Fibroblast of skin of back (primary cell): ENCODE data around the gene ISCA2.

Experiments
- DNase-seq: peaks from one replicate; pipeline ENCODE4 v3.0.0-alpha.2; 2013

Gene ISCA2

DNA sequence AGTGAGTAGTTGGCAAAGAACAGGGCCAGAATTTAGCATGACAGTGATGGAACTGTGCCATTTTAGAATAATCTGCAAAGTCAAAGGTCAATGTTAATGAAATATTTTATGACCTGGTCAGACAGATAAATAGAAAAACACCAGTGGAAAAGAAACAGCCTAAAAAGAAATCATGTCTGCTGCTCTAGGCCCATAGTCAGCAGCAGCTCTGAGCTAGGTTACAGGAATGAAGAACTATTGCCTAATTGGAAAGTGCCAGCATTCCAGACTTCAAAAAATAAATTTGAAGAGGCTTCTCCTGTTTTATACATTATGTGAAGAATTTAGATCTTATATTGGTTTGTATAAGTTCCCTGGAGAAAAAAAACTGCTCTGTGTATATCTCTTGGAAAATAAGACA is 10.2 kb upstream of the ISCA2 start:
- DNase-seq, result no peak

DNA sequence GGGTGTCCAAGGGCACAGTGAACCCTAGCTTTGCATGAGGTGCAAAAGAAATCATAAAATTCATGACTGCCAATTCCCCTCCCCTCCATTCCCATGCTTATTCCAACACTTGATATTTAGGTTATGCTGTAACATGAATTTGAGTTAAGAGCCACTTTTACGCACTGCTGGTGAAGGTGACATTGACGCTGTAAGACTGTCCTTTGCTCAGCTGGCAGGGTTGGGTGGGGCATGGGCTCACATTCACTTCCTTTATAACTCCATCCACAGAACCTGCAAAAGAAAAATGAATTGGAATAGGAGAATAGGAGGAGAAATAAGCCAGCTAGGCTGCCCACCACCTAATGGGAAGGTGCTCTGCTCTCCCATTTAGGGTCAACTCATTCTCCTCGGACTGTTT is 7.4 kb upstream of the ISCA2 start:
- no peak for DNase-seq

DNA sequence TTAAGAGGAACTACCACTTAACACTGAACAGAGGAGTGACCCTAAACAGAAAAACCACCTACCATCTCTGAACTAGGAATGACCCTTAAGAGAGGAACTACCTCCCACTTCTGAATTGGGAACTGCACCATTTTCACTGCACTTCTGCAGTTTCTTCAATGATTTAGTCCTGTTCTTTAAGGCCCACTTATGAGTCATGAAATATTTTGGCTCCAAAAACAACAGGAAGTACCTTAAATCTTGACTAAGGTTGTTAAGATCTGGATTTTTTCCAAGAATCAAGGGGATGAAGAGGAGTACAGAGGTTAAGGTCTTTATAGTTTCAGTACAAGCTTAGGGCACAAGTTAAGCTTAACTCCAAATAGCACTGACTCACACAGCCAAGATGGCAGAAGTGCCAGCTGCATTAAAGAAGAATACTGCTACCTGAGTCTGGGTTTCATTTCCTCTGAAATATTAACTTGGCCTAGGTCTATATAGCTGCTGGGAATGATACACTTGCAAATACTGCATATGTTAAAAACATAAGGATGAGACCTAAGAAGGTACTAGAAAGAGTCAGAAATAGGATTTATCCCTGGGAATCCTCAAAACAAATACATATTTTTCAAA is 4.7 kb upstream of the ISCA2 start:
- peak; percentile 59 for DNase-seq

DNA sequence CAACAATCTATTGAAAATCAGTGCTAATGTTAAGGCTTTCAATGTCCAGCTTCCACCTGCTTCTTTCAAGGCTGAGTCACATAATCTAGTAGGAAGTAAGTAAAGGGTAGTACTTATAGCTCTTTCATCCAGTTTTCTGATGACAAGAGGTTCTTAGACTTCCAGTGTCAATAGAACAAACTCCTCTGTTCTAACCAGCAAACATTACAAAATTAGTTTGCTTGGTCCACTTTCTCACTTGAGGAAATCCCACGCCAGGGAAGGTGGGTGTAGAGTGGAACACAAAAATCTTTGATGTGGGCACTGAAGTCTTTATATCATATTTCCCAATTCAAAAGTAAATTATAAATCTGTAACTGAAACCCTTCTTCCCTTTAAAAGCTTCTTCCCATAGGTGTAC is 3.1 kb upstream of the ISCA2 start:
- no peak for DNase-seq

DNA sequence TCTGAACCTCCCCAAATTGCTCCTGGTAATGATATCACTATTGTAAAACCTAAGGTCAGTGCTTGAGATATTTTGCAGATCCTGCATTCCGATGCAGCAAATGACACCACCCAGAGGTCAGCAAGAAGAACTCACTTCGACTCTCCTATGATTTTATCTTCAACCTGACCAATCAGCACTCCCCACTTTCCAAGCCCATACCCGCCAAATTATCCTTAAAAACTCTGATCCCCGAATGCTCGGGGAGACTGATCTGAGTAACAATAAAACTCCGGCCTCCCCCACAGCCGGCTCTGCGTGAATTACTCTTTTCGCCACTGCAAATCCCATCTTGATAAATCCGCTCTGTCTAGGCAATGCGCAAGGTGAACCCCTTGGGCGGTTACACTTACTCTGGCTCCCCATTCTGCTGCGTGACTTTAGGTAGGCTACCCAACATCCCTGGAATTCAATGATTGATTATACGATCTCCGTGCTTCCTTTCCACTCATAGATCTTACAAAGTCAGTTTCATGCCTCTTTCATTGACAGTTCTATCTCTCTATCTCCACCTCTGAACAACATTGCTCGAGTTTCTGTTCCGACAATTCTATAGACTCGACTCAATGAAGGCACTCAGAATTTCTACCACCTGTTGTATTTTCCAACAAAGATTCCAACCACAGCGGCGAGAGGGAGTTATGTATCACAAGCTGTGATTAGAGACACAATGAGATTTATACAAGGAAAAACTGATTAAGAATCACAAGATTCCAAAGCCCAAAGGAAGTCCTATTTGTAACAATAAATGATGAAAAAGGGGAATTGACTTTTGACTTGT is 1.4 kb upstream of the ISCA2 start:
- DNase-seq, result peak; percentile 57

DNA sequence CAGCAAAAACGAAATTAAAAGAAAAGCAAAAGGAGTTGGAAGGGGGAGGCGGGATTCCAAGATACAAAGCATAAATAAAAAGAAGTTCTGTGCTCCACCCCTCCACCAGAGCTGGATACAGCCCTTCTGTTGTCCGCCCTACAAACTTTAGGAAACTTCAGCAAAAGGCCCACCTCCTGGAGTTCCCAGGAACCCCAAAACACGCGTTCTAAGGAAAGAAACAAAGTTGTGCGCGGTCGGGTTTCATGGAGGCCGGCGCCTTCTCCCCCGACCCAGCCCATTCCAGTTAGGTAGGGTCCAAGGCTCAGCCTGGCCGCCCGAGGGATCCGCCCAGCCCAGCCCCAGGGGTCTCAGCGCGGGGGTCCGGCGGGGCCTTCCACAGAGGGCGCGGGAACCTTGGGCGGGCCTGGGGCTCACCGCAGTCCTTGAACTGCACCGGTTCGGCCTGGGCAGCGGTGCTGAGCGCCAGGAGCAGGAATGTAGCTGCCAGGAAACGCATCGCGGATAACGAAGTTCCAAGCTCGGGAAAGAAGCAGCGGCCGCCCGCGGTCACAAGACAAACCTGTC is 706 bp upstream of the ISCA2 start, which contains the start of gene NPC2:
Gene NPC2, minus strand, starts transcription at position 530 of the 567 bp plus-strand sequence. Its CDS starts 31 bp downstream, at position 499.
- no peak for DNase-seq

DNA sequence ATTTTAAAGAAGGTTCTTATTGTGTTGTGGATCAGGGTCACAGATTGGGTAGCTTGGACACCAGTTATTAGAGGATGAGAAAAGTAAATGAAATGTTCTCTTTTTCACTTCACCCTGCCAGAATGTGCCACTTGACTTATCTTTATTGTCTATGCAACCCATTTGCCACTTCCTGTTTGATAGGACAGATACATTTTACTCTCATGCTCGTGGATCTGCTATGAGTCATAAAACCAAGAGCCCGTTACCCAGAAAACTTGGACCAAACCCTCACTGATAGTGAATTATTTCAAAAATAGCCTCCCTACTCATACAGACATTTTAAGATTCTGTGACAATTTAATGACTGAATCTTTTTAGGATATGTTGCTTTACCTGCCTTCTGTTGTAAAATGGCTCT is 1.8 kb downstream of the ISCA2 start:
- no peak for DNase-seq

DNA sequence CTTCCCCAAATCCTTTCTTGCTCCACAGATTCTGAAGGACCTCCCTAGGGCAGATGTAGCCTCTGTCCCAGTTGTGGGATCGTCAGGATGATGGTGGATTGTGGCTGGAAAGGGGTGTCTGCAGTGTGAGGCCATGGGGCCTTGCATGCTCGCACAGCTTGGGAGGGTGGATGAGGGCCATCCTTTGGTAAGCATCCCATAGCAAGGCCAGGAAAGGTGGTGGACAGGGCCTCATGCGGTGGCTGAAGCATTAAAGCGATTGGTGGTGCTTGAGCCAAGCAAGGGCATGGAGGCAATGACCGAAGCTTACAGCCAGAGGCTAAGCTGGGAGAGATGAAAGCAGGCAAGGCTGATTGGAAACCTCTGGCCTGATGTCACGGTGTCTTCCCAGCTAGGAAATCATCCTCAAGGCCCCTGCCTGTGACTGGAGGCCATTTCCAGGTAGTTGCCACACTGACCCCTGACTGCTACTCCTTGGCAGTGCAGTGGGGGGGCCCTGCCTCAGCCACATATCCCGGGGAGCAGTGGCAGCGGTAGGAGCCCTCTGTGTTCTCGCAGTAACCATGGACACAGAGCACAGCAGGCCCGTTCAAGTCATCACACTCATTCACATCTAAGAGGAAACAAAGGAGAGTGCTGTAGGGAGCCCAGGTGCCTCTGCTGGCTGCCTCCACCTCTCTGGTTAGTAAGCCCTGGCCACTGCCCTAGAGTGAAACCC is 7.0 kb downstream of the ISCA2 start:
- DNase-seq, result no peak

DNA sequence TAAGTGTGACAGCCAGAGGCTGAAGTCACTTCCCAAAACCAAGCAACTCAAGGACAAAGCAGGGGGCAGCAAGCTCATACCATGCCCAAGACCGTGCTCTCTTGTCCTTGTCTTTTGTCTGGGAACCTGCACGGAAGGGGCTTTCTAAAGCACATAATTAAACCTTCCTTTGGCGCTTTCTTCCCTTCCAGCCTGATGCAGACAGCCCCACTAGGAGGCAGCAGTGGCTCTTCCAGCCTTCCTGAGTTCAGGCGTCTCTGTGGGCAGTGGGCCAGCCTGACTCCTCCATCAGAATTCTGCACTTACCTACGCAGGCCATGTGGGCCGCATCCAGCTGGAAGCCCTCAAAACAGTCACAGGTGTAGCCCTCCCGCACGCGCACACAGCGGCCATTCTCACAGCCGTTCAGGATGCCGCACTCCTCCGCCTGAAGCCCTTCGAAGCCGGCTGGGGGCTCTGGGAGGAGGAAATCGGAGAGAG is 7.6 kb downstream of the ISCA2 start:
- DNase-seq, result peak; percentile 77

DNA sequence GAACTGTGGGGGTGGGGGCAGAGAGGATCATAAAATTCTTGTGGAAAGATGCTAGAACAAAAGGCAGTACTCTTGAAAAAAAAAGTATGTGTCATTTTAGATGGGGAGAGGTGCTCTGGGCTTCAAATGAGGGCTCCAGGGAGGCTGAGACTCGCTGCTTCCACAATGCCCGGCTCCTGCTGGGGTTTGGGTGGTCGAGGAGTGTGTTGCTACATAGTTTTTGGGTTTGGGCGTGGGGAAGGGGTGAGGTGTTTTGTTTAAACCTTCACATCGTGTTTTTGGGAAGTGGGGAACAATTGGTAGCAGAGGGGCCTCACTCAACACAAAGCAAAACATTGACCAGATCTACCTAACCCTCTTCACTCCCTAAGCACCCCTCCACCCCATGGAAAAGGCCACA is 8.1 kb downstream of the ISCA2 start:
- no peak for DNase-seq

DNA sequence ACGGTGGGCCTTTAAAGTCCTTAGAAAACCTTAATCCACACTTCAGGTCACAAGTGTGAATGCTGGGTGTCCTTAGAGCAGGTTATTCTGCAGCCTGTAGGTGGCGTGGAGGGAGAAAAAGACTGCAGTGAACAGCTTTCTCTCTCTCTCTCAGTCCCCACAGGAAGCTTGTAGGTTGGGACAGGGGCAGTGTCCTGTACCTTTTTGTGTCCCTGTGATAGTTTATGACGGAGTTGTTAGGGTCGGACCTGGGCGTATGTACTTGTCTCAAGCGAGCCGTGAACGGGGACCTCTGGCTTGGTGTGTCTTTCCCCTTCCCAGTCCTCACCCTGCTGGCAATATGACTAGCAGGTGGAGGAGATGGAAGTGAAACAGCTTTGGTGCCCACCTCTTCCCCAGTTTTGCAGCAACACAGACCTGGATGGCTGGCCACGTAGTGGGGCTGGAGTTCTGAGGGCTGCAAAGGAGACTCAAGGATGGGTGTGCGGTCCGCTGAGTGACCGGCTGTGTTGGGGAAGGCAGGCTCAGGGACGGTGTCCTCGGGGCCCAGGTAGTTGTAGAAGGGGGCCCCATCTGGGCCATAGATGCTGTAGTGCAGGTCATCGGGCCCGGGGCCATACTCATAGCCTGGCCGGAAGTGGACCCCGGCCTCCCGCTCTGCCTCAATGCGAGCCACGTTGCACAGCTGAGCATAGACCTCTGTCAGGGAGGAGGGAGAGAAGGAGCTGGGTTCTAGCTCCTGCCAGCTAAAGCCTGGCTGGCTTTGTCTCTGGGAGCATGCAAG is 8.9 kb downstream of the ISCA2 start:
- DNase-seq, result peak; percentile 51

DNA sequence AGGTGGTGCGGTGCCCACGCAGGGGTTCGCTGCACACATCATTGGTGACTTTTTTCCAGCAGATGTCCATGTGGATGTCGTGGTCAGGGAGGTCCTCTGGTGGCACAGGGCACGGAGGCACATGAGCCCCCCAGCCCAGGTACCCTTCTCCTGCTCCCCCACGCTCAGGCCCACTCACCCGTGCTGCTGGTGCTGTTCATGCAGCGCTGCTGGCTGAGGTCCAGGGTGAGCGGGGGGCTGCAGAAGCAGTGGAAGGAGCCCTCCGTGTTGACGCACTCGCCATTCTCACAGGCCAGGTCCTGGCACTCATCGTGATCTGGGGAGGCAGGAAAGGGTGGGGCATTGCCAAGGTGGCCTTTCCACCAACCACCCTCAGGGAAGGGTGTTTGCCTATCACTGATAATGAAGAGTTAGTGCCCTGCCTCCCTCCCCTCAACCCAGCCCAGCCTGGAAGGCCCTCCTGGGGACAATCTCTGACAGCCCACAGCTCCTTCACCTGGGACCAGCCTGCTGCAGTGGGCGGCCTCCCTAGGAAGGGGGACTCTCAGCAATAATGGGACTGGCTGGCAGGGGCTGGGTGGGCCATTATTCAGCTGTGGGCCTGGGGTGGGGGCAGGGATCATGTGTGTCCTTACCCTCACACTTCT is 9.8 kb downstream of the ISCA2 start:
- no peak for DNase-seq

DNA sequence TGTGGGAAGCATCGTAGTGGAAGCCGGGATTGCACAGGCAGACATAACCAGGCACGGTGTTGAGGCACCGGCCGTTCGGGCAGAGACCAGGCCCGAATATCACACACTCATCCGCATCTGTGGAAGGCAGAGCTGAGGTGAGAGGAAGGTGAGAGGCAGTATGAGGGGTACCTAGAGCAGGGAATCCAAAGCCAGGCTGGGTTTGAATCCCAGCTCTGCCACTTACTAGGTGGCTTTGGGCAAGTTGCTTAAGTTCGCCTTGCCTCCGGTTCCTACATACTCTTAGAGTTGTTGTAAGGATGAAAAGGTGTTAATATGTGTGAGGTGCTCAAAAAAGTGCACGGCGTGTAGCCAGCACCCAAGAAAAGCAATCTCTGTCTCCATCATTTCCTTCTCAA is 10.4 kb downstream of the ISCA2 start:
- no peak for DNase-seq

DNA sequence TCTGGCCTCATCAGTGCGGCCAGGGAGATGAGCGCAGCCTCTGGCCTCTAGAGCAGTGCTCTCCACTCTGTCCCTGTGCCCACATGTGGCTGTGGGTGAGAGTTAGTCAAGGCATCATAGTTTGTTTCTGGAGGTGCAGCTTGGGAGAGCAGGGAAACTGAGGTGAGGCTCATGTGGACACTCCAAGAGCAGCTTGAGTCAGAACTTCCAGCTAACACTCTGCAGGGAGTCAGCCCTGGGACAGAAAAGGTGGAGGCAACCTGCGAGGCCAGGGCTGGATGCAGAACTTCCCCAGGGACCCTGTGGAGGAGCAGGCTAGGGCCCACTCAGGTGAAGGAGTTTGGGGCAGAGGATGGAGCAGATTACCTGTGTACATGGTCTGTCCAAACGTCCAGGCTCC is 10.8 kb downstream of the ISCA2 start:
- no peak for DNase-seq

DNA sequence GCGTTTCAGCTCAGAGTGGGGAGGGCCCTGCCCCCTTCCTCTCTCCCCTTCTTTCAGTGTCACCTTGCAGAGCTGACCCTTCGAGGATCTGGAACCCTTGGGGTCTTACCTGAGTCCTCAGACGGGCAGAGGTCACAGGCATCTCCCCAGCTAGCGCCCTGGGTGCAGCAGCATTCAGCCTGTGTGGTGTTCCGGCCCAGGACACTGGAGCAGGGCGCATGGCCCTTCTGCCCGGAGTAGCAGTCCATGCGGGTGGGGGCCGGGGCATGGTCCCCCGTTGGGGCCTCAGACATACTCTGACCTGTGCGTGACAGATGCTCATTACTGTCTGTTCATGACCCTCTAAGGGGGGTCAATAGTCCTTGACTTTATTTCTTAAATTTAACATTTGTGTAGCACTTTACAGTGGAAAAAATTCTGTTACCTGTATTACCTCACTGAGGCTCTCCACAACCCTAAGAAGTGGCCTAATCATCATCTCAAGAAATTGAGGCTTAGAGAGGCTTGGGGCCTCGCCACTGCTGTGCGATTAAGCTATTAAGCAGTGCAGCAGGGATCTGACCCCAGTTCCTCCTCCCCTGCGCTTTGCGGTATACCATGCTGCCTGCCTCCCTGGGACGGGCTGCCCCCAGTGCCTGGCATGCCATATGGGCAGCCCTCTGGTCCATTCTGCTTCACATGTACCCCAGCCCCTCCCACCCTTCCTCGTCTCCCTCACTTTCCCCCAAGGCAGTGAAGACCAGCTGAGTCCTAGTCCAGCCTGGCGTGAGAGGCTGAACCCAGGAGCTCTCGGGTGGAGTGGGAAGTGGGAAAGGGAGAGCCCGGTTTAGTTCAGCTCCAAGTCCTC is 11.5 kb downstream of the ISCA2 start:
- no peak for DNase-seq

DNA sequence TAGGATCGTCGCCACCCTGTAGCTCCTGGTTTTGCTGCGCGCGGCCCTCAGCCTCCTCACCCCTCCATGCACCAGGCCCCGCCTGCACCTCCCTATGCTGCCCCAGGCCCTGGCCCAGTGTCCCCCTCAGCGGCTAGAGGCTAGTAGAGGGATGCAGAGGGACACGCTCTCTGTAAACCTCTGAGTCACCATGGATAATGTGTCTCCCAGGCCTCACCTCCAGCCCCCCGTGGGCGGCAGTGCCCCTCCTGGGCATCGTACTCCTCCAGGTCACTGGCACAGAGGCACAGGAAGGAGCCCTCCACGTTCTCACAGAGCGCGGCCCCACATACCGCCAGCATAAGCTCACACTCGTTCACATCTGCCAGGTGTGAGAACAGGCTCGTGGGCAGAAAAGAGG is 12.3 kb downstream of the ISCA2 start:
- DNase-seq, result no peak

DNA sequence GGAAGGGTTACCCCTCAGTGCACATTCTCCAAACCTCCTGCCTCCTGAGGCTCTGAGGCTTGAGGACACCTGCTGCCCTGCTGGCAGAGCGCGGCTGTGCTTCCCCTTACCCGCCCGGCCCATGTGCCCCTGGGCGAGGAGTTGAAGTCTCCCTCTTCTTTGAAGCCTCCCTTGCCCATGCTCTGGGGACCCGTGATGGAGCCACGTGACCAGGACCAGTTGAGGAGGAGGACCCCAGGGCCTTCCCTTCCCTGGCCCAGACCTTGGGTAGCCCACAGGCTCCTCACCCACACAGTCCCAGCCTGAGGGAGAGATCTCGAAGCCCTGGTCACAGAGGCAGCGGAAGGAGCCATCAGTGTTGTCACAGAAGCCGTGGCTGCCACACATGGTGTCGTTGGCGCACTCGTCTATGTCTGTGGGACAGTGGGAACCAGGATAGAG is 12.9 kb downstream of the ISCA2 start:
- no peak for DNase-seq

DNA sequence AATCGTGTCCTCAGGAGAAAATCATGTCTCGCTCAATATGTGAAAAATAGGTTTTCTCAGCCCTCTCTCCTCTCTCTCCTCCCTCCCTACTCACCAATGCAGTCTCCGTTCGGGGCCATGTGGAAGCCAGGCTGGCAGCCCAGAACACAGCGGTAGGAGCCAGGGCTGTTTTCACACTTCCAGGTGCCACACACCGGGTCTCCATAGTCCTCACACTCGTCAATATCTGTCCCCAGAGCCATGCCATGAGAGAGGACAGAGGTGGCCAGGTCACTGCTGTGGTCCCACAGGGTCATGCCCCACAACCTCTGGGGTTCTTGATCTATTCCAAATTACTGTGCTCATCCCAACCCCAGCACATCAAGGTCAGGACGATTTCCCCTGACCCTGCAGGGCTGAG is 13.5 kb downstream of the ISCA2 start:
- no peak for DNase-seq

DNA sequence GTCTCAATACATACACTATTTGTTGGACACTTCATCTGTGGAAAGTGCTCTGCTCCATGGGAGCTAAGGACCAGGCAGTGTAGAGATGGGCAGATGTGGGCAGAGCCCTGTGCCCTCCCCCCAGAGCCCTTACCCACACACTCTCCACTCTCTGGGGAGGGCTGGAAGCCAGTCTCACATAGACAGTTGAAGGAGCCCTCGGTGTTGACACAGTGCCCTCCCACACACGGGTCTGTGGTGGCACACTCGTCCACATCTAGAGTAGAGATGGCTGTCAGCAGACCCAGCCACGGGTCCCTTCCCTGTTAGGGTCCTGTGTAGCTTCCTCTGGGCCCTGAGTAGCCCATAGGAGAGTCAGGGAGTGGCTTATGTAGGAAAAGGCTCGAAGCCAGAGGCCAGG is 14.3 kb downstream of the ISCA2 start:
- DNase-seq, result no peak

DNA sequence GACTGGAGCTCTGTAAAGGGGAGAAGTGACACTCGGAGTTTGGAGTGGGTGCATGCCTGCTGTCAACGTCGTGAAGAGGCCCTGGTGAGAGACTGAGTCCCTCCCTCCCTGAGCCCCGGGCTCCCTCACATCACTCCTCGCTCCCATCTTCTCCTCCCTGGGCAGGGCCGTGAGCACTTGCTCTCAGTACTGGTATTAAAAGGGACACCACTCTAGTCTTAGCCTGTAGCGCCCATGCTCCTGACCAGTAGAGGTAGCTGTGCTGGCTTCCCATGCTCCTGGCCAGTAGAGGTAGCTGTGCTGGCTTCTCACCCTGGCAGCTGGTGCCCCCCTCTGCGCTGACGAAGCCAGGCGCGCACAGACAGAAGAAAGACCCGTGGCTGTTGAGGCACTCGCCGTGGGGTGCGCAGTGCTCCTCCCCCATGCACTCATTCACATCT is 14.7 kb downstream of the ISCA2 start:
- no peak for DNase-seq
